ENCODE data around the gene EPB41. TPM values are rescaled to one million over a fixed set of nuclear protein-coding genes. Genes with fewer than 3 reads are reported as not detected.

Gene EPB41
- total RNA-seq, 2 experiments from 2014 or later = 73.7 to 83.8 TPM

- H3K27ac Mint-ChIP-seq = no peak overlapping the region
- DNase-seq (no peak), ATAC-seq (no peak)
- no peaks in the 10 kb centered on the region for H3K36me3 Mint-ChIP-seq
- no peaks in the 10 kb centered on the region for H3K9me3 Mint-ChIP-seq (ENCODE audit: low read depth)
- H3K4me3 Mint-ChIP-seq = no peak overlapping the region
- no peaks in the 10 kb centered on the region for H3K27me3 Mint-ChIP-seq
- CTCF ChIA-PET = no interaction called here
- no peaks in the 10 kb centered on the region for H3K4me1 Mint-ChIP-seq
Measured at GRCh38 chr1:28895896-28896608, 18.3 kb upstream of the EPB41 start.

- DNase-seq = no peak
- H3K9me3 Mint-ChIP-seq (ENCODE audit: low read depth) = no peaks in the 10 kb centered on the region
- no peaks in the 10 kb centered on the region for H3K27me3 Mint-ChIP-seq
- no peaks in the 10 kb centered on the region for H3K4me1 Mint-ChIP-seq
- no peaks in the 10 kb centered on the region for H3K36me3 Mint-ChIP-seq
- no peak overlapping the region for H3K4me3 Mint-ChIP-seq
- H3K27ac Mint-ChIP-seq = no peak overlapping the region
- CTCF ChIA-PET = no interaction called here
- no peak for ATAC-seq
Measured at GRCh38 chr1:28896609-28896986, 17.8 kb upstream of the EPB41 start.

GRCh38 chr1:28897789-28898188 lies 16.6 kb upstream of the EPB41 start:
- Mint-ChIP-seq H3K27me3 (no peaks in the 10 kb centered on the region), H3K27ac (no peak overlapping the region), H3K36me3 (no peaks in the 10 kb centered on the region), H3K9me3 (ENCODE audit: low read depth) (no peaks in the 10 kb centered on the region), H3K4me3 (no peak overlapping the region), H3K4me1 (no peaks in the 10 kb centered on the region)
- CTCF ChIA-PET = no interaction called here
- no peak for DNase-seq
- no peak for ATAC-seq

GRCh38 chr1:28898405-28898881 lies 15.9 kb upstream of the EPB41 start:
- DNase-seq (no peak), ATAC-seq (no peak)
- H3K27me3 Mint-ChIP-seq = no peaks in the 10 kb centered on the region
- no peaks in the 10 kb centered on the region for H3K4me1 Mint-ChIP-seq
- no peaks in the 10 kb centered on the region for H3K9me3 Mint-ChIP-seq (ENCODE audit: low read depth)
- H3K36me3 Mint-ChIP-seq = peaks cover under 1% of the 10 kb centered on the region
- no peak overlapping the region for H3K27ac Mint-ChIP-seq
- CTCF ChIA-PET = no interaction called here
- no peak overlapping the region for H3K4me3 Mint-ChIP-seq

- Mint-ChIP-seq H3K9me3 (ENCODE audit: low read depth) (no peaks in the 10 kb centered on the region), H3K27me3 (no peaks in the 10 kb centered on the region), H3K36me3 (peaks cover 4% of the 10 kb centered on the region), H3K27ac (no peak overlapping the region), H3K4me1 (no peaks in the 10 kb centered on the region), H3K4me3 (no peak overlapping the region)
- CTCF ChIA-PET = interaction anchor here (1.3 kb wide), 1 partner anchor 15 kb away, joined by 5 read pairs; the partner anchor contains the start of gene EPB41
- ATAC-seq (no peak), DNase-seq (no peak)
Measured at GRCh38 chr1:28899267-28899666, 15.1 kb upstream of the EPB41 start.

- Mint-ChIP-seq H3K27ac (no peak overlapping the region), H3K27me3 (no peaks in the 10 kb centered on the region), H3K36me3 (peaks cover 7% of the 10 kb centered on the region), H3K9me3 (ENCODE audit: low read depth) (no peaks in the 10 kb centered on the region), H3K4me1 (no peaks in the 10 kb centered on the region), H3K4me3 (no peak overlapping the region)
- CTCF ChIA-PET = interaction anchor here (1.3 kb wide), 1 partner anchor 13 kb away, joined by 5 read pairs; the partner anchor contains the start of gene EPB41
- ATAC-seq (no peak), DNase-seq (no peak)
Measured at GRCh38 chr1:28900562-28900961, 13.8 kb upstream of the EPB41 start.

- H3K4me3 Mint-ChIP-seq = no peak overlapping the region
- no peaks in the 10 kb centered on the region for H3K9me3 Mint-ChIP-seq (ENCODE audit: low read depth)
- H3K4me1 Mint-ChIP-seq = peaks cover 4% of the 10 kb centered on the region
- no peak overlapping the region for H3K27ac Mint-ChIP-seq
- ATAC-seq (no peak), DNase-seq (no peak)
- H3K27me3 Mint-ChIP-seq = no peaks in the 10 kb centered on the region
- CTCF ChIA-PET = interaction anchor here (0.7 to 2.0 kb wide), 6 partner anchors 12 to 300 kb away, joined by 3 to 6 read pairs (median 4); partner anchors contain the start of gene EPB41
- peaks cover 7% of the 10 kb centered on the region for H3K36me3 Mint-ChIP-seq
Measured at GRCh38 chr1:28902738-28903137, 11.6 kb upstream of the EPB41 start.

- H3K27ac Mint-ChIP-seq = no peak overlapping the region
- H3K27me3 Mint-ChIP-seq = no peaks in the 10 kb centered on the region
- ATAC-seq = no peak
- no peak for DNase-seq
- peaks cover 4% of the 10 kb centered on the region for H3K4me1 Mint-ChIP-seq
- H3K4me3 Mint-ChIP-seq = no peak overlapping the region
- H3K36me3 Mint-ChIP-seq = peaks cover 7% of the 10 kb centered on the region
- CTCF ChIA-PET = no interaction called here
- H3K9me3 Mint-ChIP-seq (ENCODE audit: low read depth) = no peaks in the 10 kb centered on the region
Measured at GRCh38 chr1:28905921-28906666, 8.3 kb upstream of the EPB41 start.

GRCh38 chr1:28909198-28909597 lies 5.2 kb upstream of the EPB41 start:
- ATAC-seq (no peak), DNase-seq (no peak)
- no peak overlapping the region for H3K4me3 Mint-ChIP-seq
- H3K27ac Mint-ChIP-seq = no peak overlapping the region
- CTCF ChIA-PET = interaction anchor here (0.7 to 1.6 kb wide), 3 partner anchors 32 to 255 kb away, joined by 3 to 5 read pairs (median 3); no protein-coding TSS in a partner anchor
- peaks cover 13% of the 10 kb centered on the region for H3K4me1 Mint-ChIP-seq
- H3K27me3 Mint-ChIP-seq = no peaks in the 10 kb centered on the region
- H3K36me3 Mint-ChIP-seq = peaks cover 4% of the 10 kb centered on the region
- no peaks in the 10 kb centered on the region for H3K9me3 Mint-ChIP-seq (ENCODE audit: low read depth)

- CTCF ChIA-PET = interaction anchor here (1.6 to 1.9 kb wide), 2 partner anchors 29 to 33 kb away, joined by 5 to 6 read pairs; no protein-coding TSS in a partner anchor
- H3K27ac Mint-ChIP-seq = no peak overlapping the region
- H3K9me3 Mint-ChIP-seq (ENCODE audit: low read depth) = no peaks in the 10 kb centered on the region
- H3K4me1 Mint-ChIP-seq = peaks cover 16% of the 10 kb centered on the region
- DNase-seq (no peak), ATAC-seq (no peak)
- H3K36me3 Mint-ChIP-seq = no peaks in the 10 kb centered on the region
- no peak overlapping the region for H3K4me3 Mint-ChIP-seq
- no peaks in the 10 kb centered on the region for H3K27me3 Mint-ChIP-seq
Measured at GRCh38 chr1:28910379-28911115, 3.8 kb upstream of the EPB41 start.

GRCh38 chr1:28913786-28914227 lies 562 bp upstream of the EPB41 start:
- CTCF ChIA-PET = interaction anchor here (0.7 to 2.1 kb wide), 11 partner anchors 11 to 268 kb away, joined by 3 to 11 read pairs (median 5); partner anchors contain the start of gene SRSF4
- Mint-ChIP-seq H3K27me3 (no peaks in the 10 kb centered on the region), H3K36me3 (peaks cover 1% of the 10 kb centered on the region), H3K27ac (peak overlapping the region; percentile 84), H3K4me3 (peak overlapping the region; percentile 96), H3K9me3 (ENCODE audit: low read depth) (no peaks in the 10 kb centered on the region), H3K4me1 (peaks cover 36% of the 10 kb centered on the region)
- ATAC-seq = no peak
- no peak for DNase-seq

- H3K27me3 Mint-ChIP-seq = no peaks in the 10 kb centered on the region
- CTCF ChIA-PET = interaction anchor here (1.0 to 2.3 kb wide), 12 partner anchors 9 to 207 kb away, joined by 3 to 11 read pairs (median 4); no protein-coding TSS in a partner anchor
- ATAC-seq (peak; percentile 34), DNase-seq (peak; percentile 71)
- H3K4me1 Mint-ChIP-seq = peaks cover 39% of the 10 kb centered on the region
- peak overlapping the region; percentile 92 for H3K27ac Mint-ChIP-seq
- H3K4me3 Mint-ChIP-seq = peak overlapping the region; percentile 96
- no peaks in the 10 kb centered on the region for H3K9me3 Mint-ChIP-seq (ENCODE audit: low read depth)
- H3K36me3 Mint-ChIP-seq = peaks cover 1% of the 10 kb centered on the region
Measured at GRCh38 chr1:28915031-28915895, 894 bp downstream of the EPB41 start.

Data from activated CD8-positive, alpha-beta memory T cell treated with anti-CD3 and anti-CD28 coated beads, Interleukin-2, amount 10 ng/mL, durations not matched to agents 7 days and 5 days (primary cell).